ENCODE data around the gene PPT2.

DNA sequence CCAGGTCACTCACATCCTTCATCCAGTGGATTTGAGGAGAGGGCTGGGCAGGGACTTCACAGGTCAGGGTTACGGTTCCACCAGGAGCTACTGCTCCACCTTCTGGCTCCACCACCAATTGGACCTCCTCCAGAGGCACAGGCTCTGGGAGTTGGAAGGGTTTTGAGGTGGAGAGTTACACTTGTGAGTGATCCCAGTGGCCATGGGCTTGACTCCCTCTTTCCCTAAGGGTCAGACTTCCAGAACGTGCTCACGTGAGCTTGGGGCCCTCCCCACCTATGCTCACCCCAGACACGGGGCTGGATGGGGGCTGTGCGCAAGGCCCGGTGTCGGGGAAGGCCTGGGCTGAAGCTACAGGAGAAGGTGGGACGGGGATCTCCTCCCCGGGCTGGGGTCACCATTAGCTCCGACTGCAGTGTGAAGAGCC, 28.6 kb downstream of the PPT2 start:
- TF ChIP-seq POLR2A (IDR thresholded peaks at IDR 0.05; ENCODE audit: low read depth, low read length): no peak
- no peak for TF ChIP-seq POLR2AphosphoS5 (IDR thresholded peaks at IDR 0.05; ENCODE audit: low read depth, low read length)

Data from GM12892 (cell line).